ENCODE results near the gene CELA3A. TPM values are rescaled to one million over a fixed set of nuclear protein-coding genes. Genes with fewer than 3 reads are reported as not detected.

CELA3A gene
- total RNA-seq, 1 donor from 2014 or later = not detected

GRCh38 chr1:22039594-22040285 is 38.3 kb downstream of the CELA3A start:
- no peaks in the 10 kb centered on the region for H3K36me3 ChIP-seq (ENCODE audit: control insufficient read depth, insufficient read depth, low read length)
- TF ChIP-seq CTCF (IDR thresholded peaks at IDR 0.05; ENCODE audit: insufficient read depth, low read length, poor library complexity, severe bottlenecking) = no peak
- DNase-seq (ENCODE audit: low read depth) = no peak
- H3K4me3 ChIP-seq (ENCODE audit: low read depth, low read length) = no peak overlapping the region
- no peaks in the 10 kb centered on the region for H3K27me3 ChIP-seq (ENCODE audit: control insufficient read depth, insufficient read depth, low read length)

- Histone ChIP-seq H3K4me3 (ENCODE audit: low read depth, low read length) (no peak overlapping the region), H3K27me3 (ENCODE audit: control insufficient read depth, insufficient read depth, low read length) (no peaks in the 10 kb centered on the region), H3K36me3 (ENCODE audit: control insufficient read depth, insufficient read depth, low read length) (no peaks in the 10 kb centered on the region)
- no peak for TF ChIP-seq CTCF (IDR thresholded peaks at IDR 0.05; ENCODE audit: insufficient read depth, low read length, poor library complexity, severe bottlenecking)
- no peak for DNase-seq (ENCODE audit: low read depth)
Observed at GRCh38 chr1:22040286-22040623, 38.8 kb downstream of the CELA3A start.

GRCh38 chr1:22041505-22041904 is 40.0 kb downstream of the CELA3A start:
- DNase-seq (ENCODE audit: low read depth) = no peak
- Histone ChIP-seq H3K36me3 (ENCODE audit: control insufficient read depth, insufficient read depth, low read length) (no peaks in the 10 kb centered on the region), H3K4me3 (ENCODE audit: low read depth, low read length) (no peak overlapping the region), H3K27me3 (ENCODE audit: control insufficient read depth, insufficient read depth, low read length) (no peaks in the 10 kb centered on the region)
- no peak for TF ChIP-seq CTCF (IDR thresholded peaks at IDR 0.05; ENCODE audit: insufficient read depth, low read length, poor library complexity, severe bottlenecking)

GRCh38 chr1:22043198-22043769 is 41.8 kb downstream of the CELA3A start:
- Histone ChIP-seq H3K4me3 (ENCODE audit: low read depth, low read length) (no peak overlapping the region), H3K36me3 (ENCODE audit: control insufficient read depth, insufficient read depth, low read length) (no peaks in the 10 kb centered on the region), H3K27me3 (ENCODE audit: control insufficient read depth, insufficient read depth, low read length) (no peaks in the 10 kb centered on the region)
- no peak for TF ChIP-seq CTCF (IDR thresholded peaks at IDR 0.05; ENCODE audit: insufficient read depth, low read length, poor library complexity, severe bottlenecking)
- DNase-seq (ENCODE audit: low read depth) = no peak

- Histone ChIP-seq H3K4me3 (ENCODE audit: low read depth, low read length) (no peak overlapping the region), H3K36me3 (ENCODE audit: control insufficient read depth, insufficient read depth, low read length) (no peaks in the 10 kb centered on the region), H3K27me3 (ENCODE audit: control insufficient read depth, insufficient read depth, low read length) (no peaks in the 10 kb centered on the region)
- TF ChIP-seq CTCF (IDR thresholded peaks at IDR 0.05; ENCODE audit: insufficient read depth, low read length, poor library complexity, severe bottlenecking) = no peak
- DNase-seq (ENCODE audit: low read depth) = no peak
Observed at GRCh38 chr1:22044690-22045420, 43.4 kb downstream of the CELA3A start.

All from kidney epithelial cell (primary cell).